Measurements from ENCODE around the gene SMLR1.

GRCh38 chr6:130859161-130859867, 32.1 kb downstream of the SMLR1 start:
- no peak for TF ChIP-seq CTCF (IDR thresholded peaks at IDR 0.05)
- TF ChIP-seq SIN3A (IDR thresholded peaks at IDR 0.05; ENCODE audit: borderline replicate concordance, insufficient read depth, low read depth, low read length), result no peak

All from Panc1 (cell line).